IPS-18c (cell line): ENCODE data around the gene ZG16B.

ENCODE experiments used
- H3K4me3 ChIP-seq: 2 replicates; pipeline ENCODE4 v1.7.0; 2013; ENCODE audit warnings: low read depth, mild to moderate bottlenecking, low read length, moderate library complexity; ENCODE audit not compliant: insufficient read depth
- H3K9me3 ChIP-seq: one replicate; pipeline ENCODE4 v1.6.1; 2013; ENCODE audit warnings: mild to moderate bottlenecking, low read length, moderate library complexity; ENCODE audit not compliant: control insufficient read depth, insufficient read depth

ZG16B gene

GRCh38 chr16:2799205-2799858 is 30.8 kb upstream of the ZG16B start:
- Histone ChIP-seq H3K9me3 (no peaks in the 10 kb centered on the region), H3K4me3 (no peak overlapping the region)

GRCh38 chr16:2799859-2800226 is 30.3 kb upstream of the ZG16B start:
- H3K9me3 ChIP-seq = no peaks in the 10 kb centered on the region
- no peak overlapping the region for H3K4me3 ChIP-seq

GRCh38 chr16:2803545-2804195 is 26.4 kb upstream of the ZG16B start:
- peaks cover 2% of the 10 kb centered on the region for H3K9me3 ChIP-seq
- H3K4me3 ChIP-seq = no peak overlapping the region

GRCh38 chr16:2804728-2805127 is 25.4 kb upstream of the ZG16B start:
- Histone ChIP-seq H3K4me3 (no peak overlapping the region), H3K9me3 (peaks cover 2% of the 10 kb centered on the region)

- peaks cover 2% of the 10 kb centered on the region for H3K9me3 ChIP-seq
These were observed 23.8 kb upstream of the ZG16B start for GRCh38 chr16:2806286-2806685.

GRCh38 chr16:2808181-2808580 is 21.9 kb upstream of the ZG16B start:
- peaks cover 2% of the 10 kb centered on the region for H3K9me3 ChIP-seq
- no peak overlapping the region for H3K4me3 ChIP-seq

More at GRCh38 chr16:2806286-2806685, 23.8 kb upstream of the ZG16B start:
- no peak overlapping the region for H3K4me3 ChIP-seq

GRCh38 chr16:2809149-2809760 is 20.8 kb upstream of the ZG16B start:
- Histone ChIP-seq H3K4me3 (no peak overlapping the region), H3K9me3 (peaks cover 2% of the 10 kb centered on the region)

GRCh38 chr16:2810651-2811050 is 19.5 kb upstream of the ZG16B start:
- Histone ChIP-seq H3K9me3 (peaks cover 2% of the 10 kb centered on the region), H3K4me3 (no peak overlapping the region)

GRCh38 chr16:2811703-2812471 is 18.2 kb upstream of the ZG16B start:
- Histone ChIP-seq H3K9me3 (no peaks in the 10 kb centered on the region), H3K4me3 (no peak overlapping the region)

GRCh38 chr16:2813771-2814221 is 16.3 kb upstream of the ZG16B start:
- no peak overlapping the region for H3K4me3 ChIP-seq
- no peaks in the 10 kb centered on the region for H3K9me3 ChIP-seq

GRCh38 chr16:2814551-2815298 is 15.4 kb upstream of the ZG16B start:
- Histone ChIP-seq H3K9me3 (no peaks in the 10 kb centered on the region), H3K4me3 (no peak overlapping the region)

- Histone ChIP-seq H3K9me3 (no peaks in the 10 kb centered on the region), H3K4me3 (no peak overlapping the region)
These were observed 14.8 kb upstream of the ZG16B start for GRCh38 chr16:2815299-2815771.

- no peak within 1 kb of the TSS for H3K4me3 ChIP-seq
- no peaks in the 10 kb centered on the region for H3K9me3 ChIP-seq
These were observed 13.3 kb upstream of the ZG16B start, which contains the start of gene PRSS21 for GRCh38 chr16:2816751-2817339. Gene PRSS21 (plus strand): TSS chr16:2817237. CDS start chr16:2817269, 32 bp downstream.

GRCh38 chr16:2817340-2818271 is 12.5 kb upstream of the ZG16B start:
- no peaks in the 10 kb centered on the region for H3K9me3 ChIP-seq
- no peak overlapping the region for H3K4me3 ChIP-seq

GRCh38 chr16:2818272-2818876 is 11.7 kb upstream of the ZG16B start:
- no peak overlapping the region for H3K4me3 ChIP-seq
- H3K9me3 ChIP-seq = no peaks in the 10 kb centered on the region
